CD4-positive, alpha-beta T cell treated with Interferon alpha-2 for 1 hour (primary cell): ENCODE data around the gene TGFB2.
"Not testable (repeated sequence)": the region's sequence is repeated elsewhere in the genome, so short reads cannot be mapped to it uniquely, and the experiment has no call there.

ENCODE experiments used
- DNase-seq, 2 donors: peaks; one replicate each; pipeline ENCODE4 v3.0.0-alpha.2; 2020 to 2022

TGFB2 gene

GRCh38 chr1:218344814-218345672, at the start of gene TGFB2:
Gene TGFB2, plus strand, starts transcription at chr1:218345336. Its CDS starts 1,366 bp downstream, at chr1:218346702.
- peak in 1 of 2 donors; percentile 27 for DNase-seq

GRCh38 chr1:218296162-218296561, 49.0 kb upstream of the TGFB2 start:
- no peak for DNase-seq

- no peak for DNase-seq
Observed at GRCh38 chr1:218297461-218297860, 47.7 kb upstream of the TGFB2 start.

GRCh38 chr1:218297867-218298266, 47.3 kb upstream of the TGFB2 start:
- DNase-seq: no peak

GRCh38 chr1:218298398-218298797, 46.7 kb upstream of the TGFB2 start:
- no peak for DNase-seq

GRCh38 chr1:218299416-218299815, 45.7 kb upstream of the TGFB2 start:
- DNase-seq: no peak

GRCh38 chr1:218301217-218301616, 43.9 kb upstream of the TGFB2 start:
- no peak for DNase-seq

GRCh38 chr1:218302155-218302554, 43.0 kb upstream of the TGFB2 start:
- DNase-seq: no peak

- DNase-seq: no peak
Observed at GRCh38 chr1:218303176-218303879, 41.8 kb upstream of the TGFB2 start.

GRCh38 chr1:218304281-218305039, 40.7 kb upstream of the TGFB2 start:
- no peak for DNase-seq

- no peak for DNase-seq
Observed at GRCh38 chr1:218305472-218306064, 39.6 kb upstream of the TGFB2 start.

- no peak for DNase-seq
Observed at GRCh38 chr1:218312509-218312908, 32.6 kb upstream of the TGFB2 start.

- DNase-seq: no peak
Observed at GRCh38 chr1:218314316-218314715, 30.8 kb upstream of the TGFB2 start.

GRCh38 chr1:218315638-218316037, 29.5 kb upstream of the TGFB2 start:
- no peak for DNase-seq

- no peak for DNase-seq
Observed at GRCh38 chr1:218317061-218317460, 28.1 kb upstream of the TGFB2 start.

GRCh38 chr1:218320182-218320581, 25.0 kb upstream of the TGFB2 start:
- DNase-seq: not testable (repeated sequence)

- DNase-seq: no peak
Observed at GRCh38 chr1:218322762-218323161, 22.4 kb upstream of the TGFB2 start.

GRCh38 chr1:218323568-218324225, 21.4 kb upstream of the TGFB2 start:
- DNase-seq: no peak

- DNase-seq: no peak
Observed at GRCh38 chr1:218324226-218324580, 20.9 kb upstream of the TGFB2 start.

GRCh38 chr1:218328769-218329168, 16.4 kb upstream of the TGFB2 start:
- DNase-seq: no peak

GRCh38 chr1:218330043-218330623, 15.0 kb upstream of the TGFB2 start:
- DNase-seq: peak in 1 of 2 donors; percentile 49

GRCh38 chr1:218332416-218332815, 12.7 kb upstream of the TGFB2 start:
- no peak for DNase-seq
